Lung (tissue), 12 donors: ENCODE data around the gene RUFY4. TPM values are rescaled to one million over a fixed set of nuclear protein-coding genes. Genes with fewer than 3 reads are reported as not detected.
A peak's percentile ranks its signal among the peaks of the same experiment; 100 is the strongest.

Experiments
- ATAC-seq: fragments of 200-7000 bp; cut with Tn5 transposase; one replicate; pipeline ENCODE4 v1.9.1; 2020; ENCODE audit warnings: moderate number of reproducible peaks; ENCODE audit not compliant: insufficient read depth, low FRiP score
- DNase-seq, 3 donors: peaks; one replicate each; pipeline ENCODE4 v3.0.0-alpha.2; 2013 to 2017
- H3K27ac ChIP-seq, 2 donors: one replicate each; pipeline ENCODE4 v1.5.1; 2013; ENCODE audit warnings: mild to moderate bottlenecking in 2 of 2, moderate library complexity in 2 of 2, control low read depth in 1 of 2, inconsistent platforms in 1 of 2, low read depth in 1 of 2, low read length in 1 of 2
- H3K27me3 ChIP-seq, 3 donors: one replicate each; pipeline ENCODE4 v1.5.1; 2013; ENCODE audit warnings: low read length in 2 of 3; ENCODE audit not compliant: control insufficient read depth in 3 of 3, insufficient read depth in 3 of 3
- H3K36me3 ChIP-seq, 4 donors: one replicate each; pipeline ENCODE4 v1.5.1; 2013; ENCODE audit warnings: low read length in 4 of 4, mild to moderate bottlenecking in 1 of 4, moderate library complexity in 1 of 4; ENCODE audit not compliant: control insufficient read depth in 4 of 4, insufficient read depth in 4 of 4
- H3K4me1 ChIP-seq, 5 donors: one replicate each; pipeline ENCODE4 v1.5.1; 2013; ENCODE audit warnings: low read length in 5 of 5, mild to moderate bottlenecking in 2 of 5, moderate library complexity in 1 of 5; ENCODE audit not compliant: control insufficient read depth in 5 of 5, insufficient read depth in 5 of 5
- H3K4me3 ChIP-seq: one replicate; pipeline ENCODE4 v1.5.1; 2013; ENCODE audit warnings: mild to moderate bottlenecking, control low read depth, moderate library complexity
- H3K9ac ChIP-seq, 2 donors: one replicate each; pipeline ENCODE4 v1.5.1; 2013; ENCODE audit warnings: low read length in 2 of 2, control low read depth in 1 of 2; ENCODE audit not compliant: insufficient read depth in 1 of 2
- H3K9me3 ChIP-seq, 4 donors: one replicate each; pipeline ENCODE4 v1.5.1; 2013; ENCODE audit warnings: low read length in 3 of 4, mild to moderate bottlenecking in 1 of 4, moderate library complexity in 1 of 4; ENCODE audit not compliant: control insufficient read depth in 4 of 4, insufficient read depth in 3 of 4
- CTCF ChIP-seq: IDR thresholded peaks from 2 replicates; pipeline ENCODE4 v1.5.1; 2012; ENCODE audit warnings: mild to moderate bottlenecking; ENCODE audit errors: control extremely low read depth, extremely low read depth
- WGBS, 2 donors: extraction: QIAGEN DNeasy Blood & Tissue Kit; methylation state at CpG; one replicate each; pipeline ENCODE4 v1.1.7; 2013; 5-methylcytosine and 5-hydroxymethylcytosine counted together
- polyA plus RNA-seq, 2 donors: library from polyadenylated mRNA; stranded (reverse); fragments of 200-250 nt; gene quantifications; one replicate each; pipeline ENCODE4 v1.2.1, GENCODE V29; 2013
- total RNA-seq, 2 donors: library from RNA; depleted of rRNA in 1 of 2; stranded (reverse); fragments of >200 nt in 1 of 2; gene quantifications; one replicate each; pipeline ENCODE4 v1.2.1, GENCODE V29; 2014 to 2021
- donor health status: control.
- donor health status: control.
- donor health status: Bipolar disorder and iron deficiency.
- donor health status: healthy.
- donor health status: DM: yes; HTN: yes; CAD: no.

RUFY4 gene
- total and polyA plus RNA-seq, 4 donors, result 0.15 to 0.57 (median 0.37) TPM

- ATAC-seq (no peak), DNase-seq (no peak)
- Histone ChIP-seq H3K27me3 (no peaks in the 10 kb centered on the region), H3K9me3 (no peaks in the 10 kb centered on the region), H3K4me1 (peaks cover 0 to 19% (median 6%) of the 10 kb centered on the region in 5 donors), H3K36me3 (no peaks in the 10 kb centered on the region), H3K4me3 (no peak overlapping the region), H3K9ac (no peak overlapping the region), H3K27ac (no peak overlapping the region)
- no peak for TF ChIP-seq CTCF
- 96% methylated on average over 2 of the region's 2 CpGs for WGBS, 2 donors
Measured at GRCh38 chr2:218028189-218028495, 40.9 kb upstream of the RUFY4 start.

- no peaks in the 10 kb centered on the region for H3K9me3 ChIP-seq
- 53 to 74% methylated on average over 6 of the region's 6 CpGs for WGBS, 2 donors
- no peaks in the 10 kb centered on the region for H3K36me3 ChIP-seq
- no peak overlapping the region for H3K27ac ChIP-seq
- no peak for TF ChIP-seq CTCF
- no peaks in the 10 kb centered on the region for H3K27me3 ChIP-seq
- ATAC-seq, result no peak
- H3K4me3 ChIP-seq, result no peak overlapping the region
- DNase-seq, result no peak
- no peak overlapping the region for H3K9ac ChIP-seq
- peaks cover 0 to 25% (median 6%) of the 10 kb centered on the region in 5 donors for H3K4me1 ChIP-seq
Measured at GRCh38 chr2:218028562-218029348, 40.3 kb upstream of the RUFY4 start.

- 68 to 71% methylated on average over 17 of the region's 17 CpGs for whole genome bisulfite sequencing, 2 donors
- no peak for TF ChIP-seq CTCF
- peak; percentile 51 to 81 (median 73) for DNase-seq
Measured at GRCh38 chr2:218029366-218030360, 39.4 kb upstream of the RUFY4 start.

More at GRCh38 chr2:218029366-218030360, 39.4 kb upstream of the RUFY4 start:
- H3K9me3 ChIP-seq, result no peaks in the 10 kb centered on the region
- no peak overlapping the region for H3K4me3 ChIP-seq
- no peak overlapping the region for H3K9ac ChIP-seq
- H3K27me3 ChIP-seq, result no peaks in the 10 kb centered on the region
- H3K36me3 ChIP-seq, result no peaks in the 10 kb centered on the region
- peaks cover 0 to 34% (median 9%) of the 10 kb centered on the region in 5 donors for H3K4me1 ChIP-seq
- ATAC-seq, result no peak
- H3K27ac ChIP-seq, result no peak overlapping the region
